OCI-LY1 (cell line): ENCODE measurements around the gene DBX1.

Experiments used
- H2AFZ ChIP-seq: fragments of 200-600 bp; sonication (generic), shearing (Covaris generic); 2 replicates; pipeline ENCODE4 v1.6.0; 2014; ENCODE audit warnings: antibody characterized with exemption, mild to moderate bottlenecking, low read length
- H3F3A ChIP-seq: fragments of 200-600 bp; sonication (generic), shearing (Covaris generic); 2 replicates; pipeline ENCODE4 v1.6.0; 2014; ENCODE audit warnings: mild to moderate bottlenecking, antibody characterized with exemption, low read length, moderate library complexity; ENCODE audit not compliant: insufficient read depth
- H3K27ac ChIP-seq: fragments of 200-600 bp; sonication (generic); 2 replicates; pipeline ENCODE4 v1.5.1; 2014; ENCODE audit warnings: low read length, mixed run types, mild to moderate bottlenecking, low read depth; ENCODE audit not compliant: poor library complexity, severe bottlenecking
- H3K27me3 ChIP-seq: fragments of 200-600 bp; sonication (generic); 2 replicates; pipeline ENCODE4 v1.6.0; 2014; ENCODE audit warnings: antibody characterized with exemption, mild to moderate bottlenecking, low read length, moderate library complexity; ENCODE audit not compliant: insufficient read depth
- H3K36me3 ChIP-seq: fragments of 200-600 bp; sonication (generic); 2 replicates; pipeline ENCODE4 v1.6.1; 2014; ENCODE audit warnings: mild to moderate bottlenecking, antibody characterized with exemption, low read length, moderate library complexity, mixed read lengths; ENCODE audit not compliant: insufficient read depth
- H3K4me1 ChIP-seq: fragments of 200-600 bp; sonication (generic); 2 replicates; pipeline ENCODE4 v1.5.1; 2014; ENCODE audit warnings: mild to moderate bottlenecking, low read length, moderate library complexity; ENCODE audit not compliant: insufficient read depth, severe bottlenecking
- H3K4me2 ChIP-seq: fragments of 200-600 bp; sonication (generic), shearing (Covaris generic); 2 replicates; pipeline ENCODE4 v1.6.1; 2014; ENCODE audit warnings: low read length
- H3K4me3 ChIP-seq: fragments of 200-600 bp; sonication (generic); 2 replicates; pipeline ENCODE4 v1.5.1; 2014; ENCODE audit warnings: low read length, low read depth, mild to moderate bottlenecking, mixed read lengths; ENCODE audit not compliant: poor library complexity, severe bottlenecking
- H3K79me2 ChIP-seq: fragments of 200-600 bp; shearing (Covaris generic); 2 replicates; pipeline ENCODE4 v1.6.1; 2016; ENCODE audit warnings: mixed run types, low read length, mixed read lengths; ENCODE audit not compliant: insufficient read depth
- H3K9ac ChIP-seq: fragments of 200-600 bp; sonication (generic), shearing (Covaris generic); 2 replicates; pipeline ENCODE4 v1.6.1; 2014; ENCODE audit warnings: mild to moderate bottlenecking, low read length, mixed read lengths
- H3K9me2 ChIP-seq: fragments of 200-600 bp; sonication (generic), shearing (Covaris generic); 2 replicates; pipeline ENCODE4 v1.6.1; 2014; ENCODE audit warnings: low read depth, mild to moderate bottlenecking, low read length, mixed read lengths
- H3K9me3 ChIP-seq: fragments of 200-600 bp; shearing (Covaris generic); 2 replicates; pipeline ENCODE4 v1.6.1; 2014; ENCODE audit warnings: low read length, mixed read lengths
- H4K20me1 ChIP-seq: fragments of 200-600 bp; sonication (generic), shearing (Covaris generic); 2 replicates; pipeline ENCODE4 v1.6.0; 2016; ENCODE audit warnings: mild to moderate bottlenecking, low read length; ENCODE audit not compliant: insufficient read depth
- CTCF ChIP-seq: fragments of 200-600 bp; sonication (generic), shearing (Covaris generic); IDR thresholded peaks from 2 replicates; pipeline ENCODE4 v1.5.1; 2017; ENCODE audit warnings: mild to moderate bottlenecking, antibody characterized with exemption, low read length, moderate library complexity, mixed read lengths
- EZH2 ChIP-seq: fragments of 200-600 bp; sonication (generic), shearing (Covaris generic); IDR thresholded peaks from 2 replicates; pipeline ENCODE4 v1.8.0; 2017; ENCODE audit warnings: borderline replicate concordance, mixed run types, mild to moderate bottlenecking, antibody characterized with exemption, low read length, moderate library complexity, mixed read lengths

Gene DBX1

GRCh38 chr11:20111871-20112270 lies 48.4 kb downstream of the DBX1 start:
- Histone ChIP-seq H3K9ac (no peak overlapping the region), H3K27ac (no peak overlapping the region), H3F3A (no peaks in the 10 kb centered on the region), H3K4me2 (no peak overlapping the region), H3K4me1 (no peaks in the 10 kb centered on the region), H2AFZ (no peak overlapping the region), H3K9me2 (no peaks in the 10 kb centered on the region), H3K9me3 (no peaks in the 10 kb centered on the region), H4K20me1 (no peaks in the 10 kb centered on the region), H3K79me2 (no peaks in the 10 kb centered on the region), H3K27me3 (no peaks in the 10 kb centered on the region), H3K36me3 (no peaks in the 10 kb centered on the region), H3K4me3 (no peak overlapping the region)
- TF ChIP-seq EZH2 (no peak), CTCF (no peak)

- H3K4me2 ChIP-seq = no peak overlapping the region
- no peaks in the 10 kb centered on the region for H3F3A ChIP-seq
These were observed 49.2 kb downstream of the DBX1 start for GRCh38 chr11:20110908-20111669.

GRCh38 chr11:20109731-20110445 lies 50.4 kb downstream of the DBX1 start:
- Histone ChIP-seq H3K9me2 (no peaks in the 10 kb centered on the region), H3K4me3 (no peak overlapping the region), H2AFZ (no peak overlapping the region), H4K20me1 (no peaks in the 10 kb centered on the region), H3K27me3 (no peaks in the 10 kb centered on the region), H3F3A (no peaks in the 10 kb centered on the region), H3K9me3 (no peaks in the 10 kb centered on the region), H3K4me1 (no peaks in the 10 kb centered on the region), H3K4me2 (no peak overlapping the region), H3K36me3 (no peaks in the 10 kb centered on the region), H3K27ac (no peak overlapping the region), H3K79me2 (no peaks in the 10 kb centered on the region), H3K9ac (no peak overlapping the region)
- TF ChIP-seq CTCF (no peak), EZH2 (no peak)

More at GRCh38 chr11:20110908-20111669, 49.2 kb downstream of the DBX1 start:
- Histone ChIP-seq H3K27ac (no peak overlapping the region), H3K4me3 (no peak overlapping the region), H3K36me3 (no peaks in the 10 kb centered on the region), H3K79me2 (no peaks in the 10 kb centered on the region), H3K9me3 (no peaks in the 10 kb centered on the region), H3K4me1 (no peaks in the 10 kb centered on the region), H3K9me2 (no peaks in the 10 kb centered on the region), H2AFZ (no peak overlapping the region), H3K27me3 (no peaks in the 10 kb centered on the region), H3K9ac (no peak overlapping the region), H4K20me1 (no peaks in the 10 kb centered on the region)
- peak; percentile 85 for TF ChIP-seq CTCF
- no peak for TF ChIP-seq EZH2
